Measurements from ENCODE around the gene UTF1. TPM values are rescaled to one million over a fixed set of nuclear protein-coding genes. Genes with fewer than 3 reads are reported as not detected.

The UTF1 gene
- total and polyA plus RNA-seq, 9 of the 15 experiments (the other 6 are each of a cell fraction or from before 2014, with no cell fraction given) = 0.35 to 0.46 TPM; not detected in 7

DNA sequence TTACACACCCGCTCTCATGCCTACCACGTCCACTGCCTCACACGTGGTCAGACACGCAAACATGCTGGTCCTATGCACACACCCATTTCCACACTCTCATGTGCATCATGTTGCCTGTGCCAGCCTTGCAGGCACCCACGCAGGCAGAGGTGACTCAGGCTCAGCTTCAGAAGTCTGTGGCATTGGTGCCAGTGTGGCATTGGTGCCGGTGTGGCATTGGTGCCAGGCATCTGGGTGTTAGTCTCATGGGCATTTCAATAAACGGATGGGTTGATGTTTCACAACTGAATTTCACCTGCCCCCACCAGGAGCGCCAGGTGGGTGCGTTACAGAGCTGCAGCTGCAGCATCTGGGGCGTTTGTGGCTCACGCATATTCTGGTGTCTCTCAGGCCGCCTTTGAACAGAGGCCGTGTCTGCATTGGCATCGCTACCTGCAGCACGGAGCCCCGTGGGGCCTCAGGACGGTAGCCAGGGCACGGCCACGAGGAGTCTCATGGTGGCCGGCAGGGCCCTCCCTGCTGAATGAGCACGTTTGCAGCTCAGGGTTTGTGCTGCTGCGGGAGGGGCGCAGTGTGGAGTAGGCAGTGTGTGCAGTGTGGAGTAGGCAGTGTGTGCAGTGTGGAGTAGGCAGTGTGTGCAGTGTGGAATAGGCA is 45.3 kb upstream of the UTF1 start:
- ChIA-PET CTCF (ENCODE audit: low intra/inter-chr PET ratio) (no interaction called here), POLR2A (no interaction called here)
- Histone ChIP-seq H3K27ac (ENCODE audit: extremely low read depth, low read depth, low read length) (no peak overlapping the region), H3K9me3 (replicated peaks; ENCODE audit: control insufficient read depth, insufficient read depth, low read depth, low read length) (no peaks in the 10 kb centered on the region), H3K27me3 (ENCODE audit: control insufficient read depth in 2 of 2, insufficient read depth in 2 of 2, low read length in 2 of 2) (peaks cover 2 to 53% of the 10 kb centered on the region in 2 experiments; a peak in 4 of 5 replicates), H3K4me3 (no peak overlapping the region), H3K36me3 (ENCODE audit: control insufficient read depth, insufficient read depth, low read length) (no peaks in the 10 kb centered on the region), H3K9ac (ENCODE audit: insufficient read depth in 1 of 2, low read depth in 2 of 2, low read length in 2 of 2) (no peak overlapping the region), H3K4me1 (replicated peaks in 1 of 2; ENCODE audit: control insufficient read depth in 2 of 2, insufficient read depth in 2 of 2, low read length in 2 of 2) (peaks cover 0 to 23% of the 10 kb centered on the region in 2 experiments; a peak in 2 of 5 replicates), H3K79me2 (ENCODE audit: control insufficient read depth, insufficient read depth, low read length) (no peaks in the 10 kb centered on the region), H3K4me2 (ENCODE audit: insufficient read depth, low read length) (no peak overlapping the region), H4K20me1 (replicated peaks; ENCODE audit: control insufficient read depth, insufficient read depth, low read length) (peaks cover 3% of the 10 kb centered on the region; the same call in 1 of the 2 replicates), H2AFZ (ENCODE audit: low read depth, low read length) (no peak overlapping the region), H3K9me1 (ENCODE audit: control insufficient read depth, insufficient read depth, low read length) (no peaks in the 10 kb centered on the region)
- ATAC-seq (no peak), FAIRE-seq (no peak), DNase-seq (ENCODE audit: extremely low read depth in 1 of 4, low spot score in 3 of 4) (no peak)
- in situ Hi-C loops (cut with MboI) = no loop called here
- WGBS (ENCODE audit: insufficient coverage, low coverage, missing lambda C conversion rate) = 19% methylated on average over 21 of the region's 23 CpGs
- no TSS peak for BruUV-seq (replicated peaks)
- intact Hi-C loops (cut with micrococcal nuclease) = no loop called here
- TF ChIP-seq, protein P1, sequence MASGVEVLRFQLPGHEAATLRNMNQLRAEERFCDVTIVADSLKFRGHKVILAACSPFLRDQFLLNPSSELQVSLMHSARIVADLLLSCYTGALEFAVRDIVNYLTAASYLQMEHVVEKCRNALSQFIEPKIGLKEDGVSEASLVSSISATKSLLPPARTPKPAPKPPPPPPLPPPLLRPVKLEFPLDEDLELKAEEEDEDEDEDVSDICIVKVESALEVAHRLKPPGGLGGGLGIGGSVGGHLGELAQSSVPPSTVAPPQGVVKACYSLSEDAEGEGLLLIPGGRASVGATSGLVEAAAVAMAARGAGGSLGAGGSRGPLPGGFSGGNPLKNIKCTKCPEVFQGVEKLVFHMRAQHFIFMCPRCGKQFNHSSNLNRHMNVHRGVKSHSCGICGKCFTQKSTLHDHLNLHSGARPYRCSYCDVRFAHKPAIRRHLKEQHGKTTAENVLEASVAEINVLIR (CRISPR knock-in tag; IDR thresholded peaks at IDR 0.05) = no peak
- TF ChIP-seq MTA2 (IDR thresholded peaks at IDR 0.05; ENCODE audit: low read depth) = no peak

DNA sequence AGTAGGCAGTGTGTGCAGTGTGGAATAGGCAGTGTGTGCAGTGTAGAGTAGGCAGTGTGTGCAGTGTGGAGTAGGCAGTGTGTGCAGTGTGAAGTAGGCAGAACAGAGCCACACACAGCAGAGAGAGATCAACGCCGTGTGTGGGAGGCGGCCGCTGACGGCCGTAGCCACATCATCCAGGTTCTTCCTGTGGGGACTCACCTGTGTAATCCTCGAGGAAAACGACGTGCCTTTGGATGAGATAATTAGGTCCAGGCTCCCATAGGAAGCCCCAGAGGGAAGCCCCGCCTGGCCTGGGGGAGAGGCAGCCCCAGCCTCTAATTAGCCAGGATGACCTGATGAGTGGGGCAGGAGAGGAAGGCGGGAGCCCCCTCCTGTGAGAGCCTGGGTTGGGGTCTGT is 44.6 kb upstream of the UTF1 start:
- CTCF ChIA-PET (ENCODE audit: low intra/inter-chr PET ratio) = no interaction called here
- intact Hi-C loops (cut with micrococcal nuclease) = no loop called here
- Histone ChIP-seq H3K4me1 (replicated peaks in 1 of 2; ENCODE audit: control insufficient read depth in 2 of 2, insufficient read depth in 2 of 2, low read length in 2 of 2) (peaks cover 0 to 23% of the 10 kb centered on the region in 2 experiments; a peak in 2 of 5 replicates), H3K27me3 (ENCODE audit: control insufficient read depth in 2 of 2, insufficient read depth in 2 of 2, low read length in 2 of 2) (peaks cover 2 to 52% of the 10 kb centered on the region in 2 experiments; a peak in 4 of 5 replicates), H3K9me1 (ENCODE audit: control insufficient read depth, insufficient read depth, low read length) (no peaks in the 10 kb centered on the region), H4K20me1 (replicated peaks; ENCODE audit: control insufficient read depth, insufficient read depth, low read length) (peaks cover 3% of the 10 kb centered on the region; the same call in 1 of the 2 replicates), H3K27ac (ENCODE audit: extremely low read depth, low read depth, low read length) (no peak overlapping the region), H3K36me3 (ENCODE audit: control insufficient read depth, insufficient read depth, low read length) (no peaks in the 10 kb centered on the region), H2AFZ (ENCODE audit: low read depth, low read length) (no peak overlapping the region), H3K79me2 (ENCODE audit: control insufficient read depth, insufficient read depth, low read length) (no peaks in the 10 kb centered on the region), H3K9me3 (replicated peaks; ENCODE audit: control insufficient read depth, insufficient read depth, low read depth, low read length) (no peaks in the 10 kb centered on the region), H3K4me3 (no peak overlapping the region), H3K9ac (ENCODE audit: insufficient read depth in 1 of 2, low read depth in 2 of 2, low read length in 2 of 2) (no peak overlapping the region), H3K4me2 (ENCODE audit: insufficient read depth, low read length) (no peak overlapping the region)
- TF ChIP-seq, protein P2, sequence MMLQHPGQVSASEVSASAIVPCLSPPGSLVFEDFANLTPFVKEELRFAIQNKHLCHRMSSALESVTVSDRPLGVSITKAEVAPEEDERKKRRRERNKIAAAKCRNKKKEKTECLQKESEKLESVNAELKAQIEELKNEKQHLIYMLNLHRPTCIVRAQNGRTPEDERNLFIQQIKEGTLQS (IDR thresholded peaks at IDR 0.05) = no peak
- TF ChIP-seq, protein P2 (CRISPR knock-in tag; conservative IDR thresholded peaks at IDR 0.05) = no peak
- TF ChIP-seq SUPT5H (IDR thresholded peaks at IDR 0.05) (no peak), CTCF (IDR thresholded peaks at IDR 0.05 in 2 of 3, conservative IDR thresholded peaks at IDR 0.05 in 1 of 3; ENCODE audit: insufficient read depth in 2 of 3, low read depth in 1 of 3, low read length in 3 of 3) (no peak), ZNF766 (CRISPR knock-in tag; conservative IDR thresholded peaks at IDR 0.05) (no peak)
- POLR2A ChIA-PET = no interaction called here
- FAIRE-seq (no peak), ATAC-seq (no peak), DNase-seq (ENCODE audit: extremely low read depth in 1 of 4, low spot score in 3 of 4) (no peak)
- in situ Hi-C loops (cut with MboI) = no loop called here
- WGBS (ENCODE audit: insufficient coverage, low coverage, missing lambda C conversion rate) = 14% methylated on average over 9 of the region's 11 CpGs
- BruUV-seq (replicated peaks) = no TSS peak

Measured in K562 (cell line).